Epithelial cell of prostate (primary cell): Measurements from ENCODE around the gene UBE2U.
"Not testable (repeated sequence)": the region's sequence is repeated elsewhere in the genome, so short reads cannot be mapped to it uniquely, and the experiment has no call there.

Experiments used
- DNase-seq: peaks from one replicate; pipeline ENCODE4 v3.0.0-alpha.2; 2011; ENCODE audit warnings: low read depth, low spot score
- H3K27ac ChIP-seq: fragments of 450-650 bp; 2 replicates; pipeline ENCODE4 v1.5.1; 2017; ENCODE audit warnings: mild to moderate bottlenecking

Gene UBE2U

DNA sequence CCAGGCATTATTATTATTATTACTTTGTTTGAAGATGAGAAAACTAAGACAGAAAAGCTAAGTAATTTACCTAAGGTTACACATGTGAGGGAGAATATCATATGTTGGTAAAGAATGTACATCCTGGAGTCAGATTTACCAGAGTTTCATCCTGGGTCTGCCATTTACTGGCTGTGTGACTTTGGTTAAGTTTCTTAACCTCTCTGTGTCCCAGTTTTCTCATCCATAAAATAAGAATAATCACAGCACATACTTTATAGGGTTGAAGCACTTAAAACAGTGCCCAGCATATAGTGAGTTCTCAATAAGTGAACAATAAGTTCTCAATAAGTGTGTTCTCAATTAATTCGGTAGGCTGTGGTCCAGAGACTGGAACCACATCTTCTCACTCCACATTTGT, 32.5 kb downstream of the UBE2U start:
- no peak for DNase-seq
- H3K27ac ChIP-seq: no peak overlapping the region

DNA sequence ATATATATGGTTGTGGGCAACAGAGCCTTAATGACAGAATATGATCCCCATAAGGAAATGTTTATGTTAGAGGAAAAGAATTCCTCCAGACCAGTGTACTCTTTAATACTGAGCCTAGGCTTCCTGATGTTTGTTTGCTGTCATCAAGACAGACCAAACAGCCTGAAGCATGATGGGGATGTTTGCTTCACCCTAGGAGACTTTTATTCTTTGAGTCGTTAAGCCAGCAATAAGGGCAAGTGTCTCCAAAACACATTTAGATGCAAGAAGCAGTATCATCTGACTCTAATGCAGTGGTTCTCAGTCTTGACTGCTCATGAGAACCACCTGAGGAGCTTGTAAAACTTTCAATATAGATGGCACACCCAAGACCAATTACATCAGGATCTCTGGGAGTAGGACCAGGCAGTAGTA, 33.1 kb downstream of the UBE2U start:
- DNase-seq: no peak
- no peak overlapping the region for H3K27ac ChIP-seq

DNA sequence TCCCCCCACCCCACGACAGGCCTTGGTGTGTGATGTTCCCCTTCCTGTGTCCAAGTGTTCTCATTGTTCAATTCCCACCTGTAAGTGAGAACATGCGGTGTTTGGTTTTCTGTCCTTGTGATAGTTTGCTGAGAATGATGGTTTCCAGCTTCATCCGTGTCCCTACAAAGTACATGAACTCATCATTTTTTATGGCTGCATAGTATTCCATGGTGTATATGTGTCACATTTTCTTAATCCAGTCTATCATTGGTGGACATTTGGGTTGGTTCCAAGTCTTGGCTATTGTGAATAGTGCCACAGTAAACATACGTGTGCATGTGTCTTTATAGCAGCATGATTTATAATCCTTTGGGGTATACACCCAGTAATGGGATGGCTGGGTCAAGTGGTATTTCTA, 36.1 kb downstream of the UBE2U start:
- H3K27ac ChIP-seq, DNase-seq: not testable (repeated sequence)

DNA sequence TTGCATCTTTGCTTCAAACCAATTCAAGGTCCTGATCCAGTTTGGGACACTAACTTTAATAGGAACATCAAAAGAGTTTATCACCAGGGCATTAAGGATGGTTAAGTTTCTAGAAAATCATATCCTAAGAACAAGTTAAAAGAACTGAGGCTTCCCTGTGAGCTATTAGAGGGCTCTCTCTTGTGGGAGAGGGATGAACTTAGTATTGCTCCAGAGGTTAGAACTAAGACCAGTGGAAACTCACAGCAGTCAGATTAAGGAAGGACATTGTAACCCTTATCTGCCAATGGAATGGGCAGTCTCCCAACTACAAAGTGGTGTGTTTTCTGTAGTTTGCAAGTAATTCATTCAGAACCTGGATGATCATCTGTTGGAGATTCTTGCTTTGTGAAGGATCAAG, 36.8 kb downstream of the UBE2U start:
- H3K27ac ChIP-seq: no peak overlapping the region
- no peak for DNase-seq

DNA sequence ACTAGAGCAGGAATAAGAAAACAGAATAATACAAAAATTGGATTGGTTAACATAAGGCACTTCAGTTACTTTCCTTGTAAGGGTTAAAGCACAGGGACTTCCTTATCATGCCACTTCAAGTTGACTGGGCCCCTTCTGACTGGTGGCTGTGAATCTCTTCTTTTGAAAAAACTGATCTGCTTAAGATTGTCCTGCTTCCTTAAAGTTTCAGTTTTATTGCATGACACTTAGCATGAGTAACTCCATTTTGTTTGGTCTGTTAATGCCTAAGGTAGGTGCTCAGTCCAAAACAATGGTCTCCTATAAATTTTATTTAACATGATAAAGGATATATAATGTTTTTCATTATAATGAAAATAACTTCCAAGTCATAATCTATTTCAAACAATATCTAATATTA, 37.6 kb downstream of the UBE2U start:
- H3K27ac ChIP-seq: no peak overlapping the region
- DNase-seq: no peak

DNA sequence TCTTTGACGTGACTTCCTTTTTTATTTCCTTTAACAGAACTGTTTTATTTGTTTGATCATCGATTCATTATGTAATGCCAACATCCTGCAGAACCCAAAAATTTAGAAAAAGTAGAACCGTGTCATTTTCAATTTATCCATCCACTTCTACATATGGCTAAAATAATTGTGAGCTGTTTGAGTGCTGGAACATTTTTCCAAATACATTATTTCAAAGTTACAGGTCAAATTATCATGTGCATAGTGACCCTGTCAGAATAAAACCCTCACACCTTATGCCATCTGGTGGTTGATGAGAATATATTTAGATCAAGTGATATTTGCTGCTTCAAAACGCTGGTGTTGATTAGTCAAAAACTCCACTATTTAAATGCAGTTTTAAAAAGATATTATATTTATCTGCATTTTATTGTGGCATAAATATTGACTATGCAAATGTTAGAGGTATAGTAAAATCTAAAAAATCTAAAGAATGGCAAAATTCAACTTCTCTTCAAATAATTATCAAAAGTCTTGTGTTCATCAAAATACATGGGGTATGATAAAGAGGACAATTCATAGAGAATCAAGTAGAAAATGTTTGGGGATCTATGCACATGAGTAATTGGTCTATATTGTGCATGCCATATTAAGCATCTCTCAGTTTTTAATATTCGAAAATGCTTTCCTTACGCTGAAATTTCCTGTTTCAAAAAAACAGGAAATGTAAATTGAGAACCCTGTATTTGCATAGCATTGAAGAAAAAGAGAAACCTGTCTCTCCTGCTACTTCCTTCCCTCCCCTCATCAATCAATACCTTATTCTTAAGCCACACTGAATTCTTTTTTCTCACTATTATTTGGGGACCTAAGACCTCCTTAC, 39.7 kb downstream of the UBE2U start:
- H3K27ac ChIP-seq: no peak overlapping the region
- DNase-seq: no peak

DNA sequence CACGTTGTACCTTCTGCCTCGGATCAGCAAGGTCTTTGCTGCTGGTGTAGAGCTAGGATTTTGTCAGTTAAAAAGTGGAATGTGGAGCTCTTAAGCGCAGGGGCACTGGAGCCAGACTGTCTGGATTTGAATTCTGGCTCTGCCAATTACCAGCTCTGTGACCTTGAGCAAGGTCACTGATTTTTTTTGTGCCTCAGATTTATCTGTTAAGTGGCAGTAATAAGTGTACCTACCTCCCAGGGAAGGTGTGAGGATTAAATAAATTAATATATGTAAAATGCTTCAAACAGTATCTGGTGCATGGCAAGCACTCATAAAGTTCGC, 40.3 kb downstream of the UBE2U start:
- no peak for DNase-seq

DNA sequence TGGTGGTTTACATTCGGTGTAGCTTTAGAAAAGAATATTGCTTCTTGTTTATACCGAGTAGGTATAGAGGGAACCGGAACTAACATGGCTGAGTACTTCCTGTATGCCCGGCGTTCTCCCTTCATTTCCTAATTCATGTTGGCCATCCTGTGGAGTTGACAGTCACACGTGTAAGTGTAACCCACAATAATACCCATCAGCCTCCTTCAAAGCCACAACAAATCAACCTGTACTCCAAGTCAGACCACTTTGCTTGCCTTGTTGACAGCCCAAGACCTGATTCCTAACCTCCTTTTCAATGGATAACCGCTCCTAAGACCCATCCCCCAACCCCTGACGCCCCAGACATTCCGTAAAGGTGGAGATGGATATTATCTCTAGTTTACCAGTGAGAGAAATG, 42.1 kb downstream of the UBE2U start:
- H3K27ac ChIP-seq: no peak overlapping the region
- DNase-seq: no peak

More for the DNA sequence above, 40.3 kb downstream of the UBE2U start:
- no peak overlapping the region for H3K27ac ChIP-seq

DNA sequence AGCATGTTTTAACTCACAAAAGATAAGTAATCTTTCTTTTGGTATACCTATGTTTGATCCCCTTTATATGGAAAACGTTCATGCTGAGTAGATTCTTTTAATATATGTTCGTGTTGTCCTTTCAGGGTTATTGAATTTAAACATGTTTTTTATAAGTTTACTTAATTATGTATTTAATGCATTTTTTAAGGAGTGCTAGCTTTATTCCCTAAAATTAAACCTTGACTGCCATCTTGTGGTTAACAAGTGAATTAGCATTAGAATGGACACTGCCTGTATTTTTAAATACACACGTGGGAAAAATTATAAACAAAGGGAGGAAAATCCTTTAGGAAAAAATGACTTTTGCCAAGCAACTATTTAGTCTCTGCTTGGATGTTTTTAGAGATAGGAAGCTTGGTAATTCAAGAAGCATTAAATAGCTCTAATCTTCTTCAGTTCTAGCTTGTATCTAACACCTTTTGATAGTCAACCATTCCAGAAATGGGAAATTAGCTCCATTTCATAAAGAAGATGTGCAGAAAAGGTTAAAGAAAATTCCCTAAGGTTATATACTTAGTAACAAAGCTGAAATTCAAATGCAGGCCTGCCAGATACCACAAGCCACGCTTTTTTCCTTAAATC, 43.0 kb downstream of the UBE2U start:
- H3K27ac ChIP-seq: no peak overlapping the region
- no peak for DNase-seq

DNA sequence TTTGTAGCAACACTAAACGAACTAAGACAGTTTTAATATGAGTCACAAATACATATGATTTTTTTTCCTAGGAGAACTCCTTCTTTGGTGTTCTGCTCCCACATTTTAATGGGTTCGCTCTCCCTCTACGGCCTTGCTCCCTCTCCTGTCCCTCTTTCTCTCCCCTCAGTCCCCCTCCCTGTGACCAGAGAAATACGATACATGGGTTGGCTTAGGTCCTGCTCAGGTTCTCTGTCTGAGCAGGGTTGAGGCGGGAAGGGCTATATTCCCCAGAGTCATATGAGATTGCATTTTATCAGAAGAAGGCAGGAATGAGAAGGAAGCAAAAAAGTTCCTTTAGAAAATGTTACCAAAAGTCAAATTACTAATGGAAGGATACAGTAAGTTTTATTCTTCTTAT, 44.6 kb downstream of the UBE2U start:
- no peak overlapping the region for H3K27ac ChIP-seq
- DNase-seq: no peak

DNA sequence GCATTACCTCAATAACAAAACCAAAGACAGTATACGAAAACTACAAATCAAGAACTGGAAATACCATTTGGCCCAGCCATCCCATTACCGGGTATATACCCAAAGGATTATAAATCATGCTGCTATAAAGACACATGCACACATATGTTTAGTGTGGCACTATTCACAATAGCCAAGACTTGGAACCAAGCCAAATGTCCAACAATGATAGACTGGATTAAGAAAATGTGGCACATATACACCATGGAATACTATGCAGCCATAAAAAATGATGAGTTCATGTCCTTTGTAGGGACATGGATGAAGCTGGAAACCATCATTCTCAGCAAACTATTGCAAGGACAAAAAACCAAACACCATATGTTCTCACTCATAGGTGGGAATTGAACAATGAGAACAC, 47.0 kb downstream of the UBE2U start:
- H3K27ac ChIP-seq, DNase-seq: not testable (repeated sequence)

DNA sequence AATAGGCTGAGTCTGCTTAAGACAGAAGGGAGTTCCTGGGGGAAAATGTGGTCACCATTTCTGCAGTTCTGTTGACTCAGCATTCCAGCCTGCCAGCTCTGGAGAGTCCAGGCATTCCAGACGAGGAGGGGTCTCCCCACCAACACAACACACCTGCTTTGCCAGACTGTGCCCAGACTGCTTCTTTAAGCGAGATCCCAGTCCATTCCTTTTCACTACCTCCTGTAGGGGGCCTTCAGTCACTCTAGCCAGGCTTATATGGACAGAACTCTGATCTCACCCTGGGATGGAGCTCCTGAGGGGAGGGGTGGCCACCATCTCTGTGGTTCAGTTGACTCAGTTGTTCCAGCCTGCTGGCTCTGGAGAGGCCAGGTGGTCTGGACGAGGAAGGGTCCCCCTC, 48.5 kb downstream of the UBE2U start:
- no peak for DNase-seq
- H3K27ac ChIP-seq: no peak overlapping the region

DNA sequence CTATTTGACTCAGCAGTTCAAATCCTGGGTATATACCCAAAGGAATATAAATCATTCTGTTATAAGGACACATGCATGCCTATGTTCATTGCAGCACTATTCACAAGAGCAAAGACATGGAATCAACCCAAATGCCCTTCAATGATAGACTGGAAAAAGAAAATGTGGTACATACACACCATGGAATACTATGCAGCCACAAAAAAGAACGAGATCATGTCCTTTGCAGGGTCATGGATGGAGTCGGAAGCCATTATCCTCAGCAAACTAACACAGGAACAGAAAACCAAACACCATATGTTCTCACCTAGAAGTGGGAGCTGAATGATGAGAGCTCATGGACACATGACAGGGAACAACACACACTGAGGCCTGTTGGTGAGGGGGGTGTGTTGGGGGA, 53.8 kb downstream of the UBE2U start:
- H3K27ac ChIP-seq, DNase-seq: not testable (repeated sequence)

DNA sequence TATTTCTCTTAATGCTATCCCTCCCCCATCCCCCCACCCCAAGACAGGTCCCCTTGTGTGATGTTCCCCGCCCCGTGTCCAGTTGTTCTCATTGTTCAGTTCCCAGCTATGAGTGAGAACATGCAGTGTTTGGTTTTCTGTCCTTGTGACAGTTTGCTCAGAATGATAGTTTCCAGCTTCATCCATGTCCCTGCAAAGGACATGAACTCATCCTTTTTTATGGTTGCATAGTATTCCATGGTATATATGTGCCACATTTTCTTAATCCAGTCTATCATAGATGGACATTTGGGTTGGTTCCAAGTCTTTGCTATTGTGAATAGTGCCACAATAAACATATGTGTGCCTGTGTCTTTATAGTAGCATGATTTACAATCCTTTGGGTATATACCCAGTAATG, 55.0 kb downstream of the UBE2U start:
- not testable (repeated sequence) for DNase-seq, H3K27ac ChIP-seq

DNA sequence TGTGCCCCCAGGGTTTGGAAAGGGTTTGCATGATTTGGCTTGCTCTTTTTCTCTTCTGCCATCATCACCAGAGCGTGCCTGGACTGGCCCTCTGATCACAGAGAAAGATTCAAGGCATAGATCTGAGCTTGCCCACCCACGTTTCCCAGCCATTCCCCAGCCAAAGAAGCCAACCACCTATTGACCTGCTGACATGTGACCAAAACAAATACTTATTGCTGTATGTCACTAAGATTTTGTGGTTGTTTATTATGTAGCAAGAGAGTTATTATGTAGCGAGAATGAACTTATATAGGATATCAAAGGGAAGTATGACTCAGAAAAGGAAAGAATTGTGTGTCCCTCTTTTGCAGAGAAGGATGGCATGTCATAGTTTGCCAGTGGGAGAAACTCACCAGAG, 59.9 kb downstream of the UBE2U start:
- DNase-seq: peak; percentile 96
- peak overlapping the region; percentile 62 for H3K27ac ChIP-seq

DNA sequence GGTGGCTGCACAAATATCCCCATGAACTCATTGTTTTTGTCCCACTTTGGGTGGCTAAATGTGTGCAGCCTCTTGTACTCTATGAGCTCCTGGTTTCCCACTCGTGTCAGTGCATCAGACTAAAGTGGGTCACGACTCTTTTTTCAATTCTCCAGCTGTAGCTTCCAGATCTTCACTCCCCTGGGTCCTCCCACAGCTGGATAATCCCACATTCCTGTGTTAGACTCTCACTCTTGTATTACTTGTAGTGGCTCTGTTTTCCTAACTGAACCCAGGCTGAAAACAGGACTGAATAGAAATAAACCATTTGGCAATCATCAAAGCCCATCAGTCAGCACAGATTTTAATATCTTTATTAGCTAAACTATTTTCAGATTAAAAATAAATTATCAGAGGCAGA, 60.4 kb downstream of the UBE2U start:
- peak overlapping the region; percentile 62 for H3K27ac ChIP-seq
- no peak for DNase-seq

DNA sequence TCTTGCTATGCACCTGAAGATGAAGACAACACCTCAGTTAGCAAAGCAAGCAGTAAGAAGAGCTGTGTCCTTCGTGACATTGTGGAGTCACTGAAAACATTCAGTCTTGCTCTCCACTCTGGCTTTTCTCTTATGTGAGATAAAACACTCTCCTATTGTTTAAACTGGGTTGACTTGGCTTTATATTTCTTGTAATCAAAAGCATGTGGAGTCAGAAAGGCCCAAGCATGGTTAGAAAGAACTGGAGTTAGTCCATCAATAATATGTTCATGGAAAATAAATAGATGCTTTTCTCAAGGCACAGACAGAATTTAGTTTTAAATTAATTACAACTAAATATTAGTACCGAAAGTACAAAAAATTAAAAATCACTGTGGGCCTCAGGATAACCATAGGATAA, 61.7 kb downstream of the UBE2U start:
- H3K27ac ChIP-seq: no peak overlapping the region
- no peak for DNase-seq

DNA sequence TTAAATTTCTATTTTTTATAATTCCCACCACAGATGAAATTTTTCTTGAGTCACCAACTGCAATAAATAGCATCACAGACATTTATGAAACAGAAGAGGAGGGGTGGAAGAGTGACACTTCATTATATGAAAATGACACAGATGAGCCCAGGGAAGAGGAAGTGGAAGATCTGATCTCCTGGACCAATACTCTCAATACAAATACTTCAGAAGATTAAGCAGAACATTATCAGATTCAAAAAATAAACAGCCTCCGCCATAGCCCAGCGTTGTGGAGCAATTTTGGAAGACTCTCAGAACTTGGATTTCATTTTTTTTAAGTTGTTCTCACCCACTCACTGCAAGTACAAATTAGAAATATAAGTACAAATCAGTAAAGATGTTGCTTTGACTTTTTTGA, 63.6 kb downstream of the UBE2U start:
- DNase-seq: no peak
- H3K27ac ChIP-seq: no peak overlapping the region

DNA sequence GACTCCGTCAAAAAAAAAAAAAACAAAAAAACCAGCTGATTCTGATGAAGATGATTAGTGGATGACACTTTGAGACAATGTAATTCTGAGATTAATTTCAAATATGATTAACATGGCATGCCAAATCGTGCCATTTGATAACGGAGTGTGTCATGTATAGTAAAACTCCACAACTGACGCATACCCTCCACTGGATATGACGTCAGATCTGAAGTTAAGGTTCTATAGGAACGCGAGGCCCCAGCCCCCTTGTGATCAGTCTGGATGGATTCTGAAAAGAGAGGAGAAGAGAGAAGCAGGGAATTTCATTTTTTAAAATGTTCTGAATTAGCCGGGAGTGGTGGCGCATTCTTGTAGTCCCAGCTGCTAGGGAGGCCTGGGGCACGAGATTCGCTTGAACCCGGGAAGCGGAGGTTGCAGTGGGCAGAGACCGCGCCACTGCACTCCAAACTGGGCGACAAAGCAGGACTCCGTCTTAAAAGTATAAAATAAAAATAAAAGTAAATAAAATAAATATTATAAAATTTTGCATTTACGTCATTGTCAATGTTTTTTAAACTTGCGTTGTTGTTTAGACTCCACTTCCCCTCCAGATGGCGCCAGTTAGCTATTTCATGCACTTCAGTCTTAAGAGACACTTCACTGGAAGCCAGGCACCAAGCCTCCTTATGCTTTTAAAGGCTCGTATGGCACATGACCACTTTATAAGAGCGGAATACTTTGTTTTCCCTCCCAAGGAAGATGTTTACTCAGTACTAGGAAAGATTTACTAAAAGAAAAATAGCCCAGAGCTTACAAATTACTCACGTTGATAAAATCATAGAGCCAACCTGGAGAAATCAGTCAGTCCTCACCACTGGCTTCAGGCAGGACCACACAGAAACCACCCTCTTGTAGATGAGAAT, 65.5 kb downstream of the UBE2U start:
- H3K27ac ChIP-seq: no peak overlapping the region
- DNase-seq: peak; percentile 31

DNA sequence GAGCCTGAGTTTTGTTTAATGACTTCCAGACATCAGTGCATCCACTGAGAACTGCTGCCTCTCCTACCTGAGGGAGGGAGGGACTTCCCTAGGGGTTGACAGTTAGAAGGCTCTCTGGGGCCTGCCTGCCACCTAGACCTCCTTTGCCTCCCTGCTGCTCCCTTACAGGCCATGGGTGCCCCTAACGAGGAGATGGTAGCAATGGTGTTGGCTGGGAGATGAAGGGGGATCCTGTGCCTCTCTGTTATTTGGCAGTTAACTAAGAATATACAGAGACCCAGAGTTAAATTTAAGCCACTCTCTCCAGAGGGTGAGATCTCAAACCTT, 66.1 kb downstream of the UBE2U start:
- H3K27ac ChIP-seq: no peak overlapping the region
- no peak for DNase-seq

DNA sequence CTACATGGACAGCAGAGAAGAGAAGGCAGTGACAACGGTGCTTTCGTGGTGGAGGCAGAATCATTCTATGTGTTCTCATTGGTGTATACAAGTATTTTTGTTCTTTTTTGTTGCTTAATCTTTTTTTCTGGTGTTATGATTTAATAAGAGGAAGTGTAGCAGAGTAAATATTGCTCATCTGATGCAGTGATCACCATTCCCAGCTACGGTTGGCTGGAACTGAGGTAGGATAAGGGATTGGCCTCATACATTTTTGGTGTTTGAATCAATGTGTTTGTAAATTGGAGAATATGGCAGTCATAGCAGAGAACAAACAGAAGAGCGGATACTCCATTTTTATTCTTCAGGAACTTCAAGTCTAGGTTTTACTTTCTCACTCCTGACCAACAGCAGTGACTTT, 76.6 kb downstream of the UBE2U start:
- peak; percentile 89 for DNase-seq

More for the DNA sequence above, 76.6 kb downstream of the UBE2U start:
- H3K27ac ChIP-seq: peak overlapping the region; percentile 56
